Iris pigment epithelial cell (primary cell): ENCODE data around the gene CT47A7.
"Not testable (repeated sequence)": the region's sequence is repeated elsewhere in the genome, so short reads cannot be mapped to it uniquely, and the experiment has no call there.

Experiments
- DNase-seq: peaks from one replicate; pipeline ENCODE4 v3.0.0-alpha.2; 2011; ENCODE audit warnings: low read depth

Gene CT47A7

DNA sequence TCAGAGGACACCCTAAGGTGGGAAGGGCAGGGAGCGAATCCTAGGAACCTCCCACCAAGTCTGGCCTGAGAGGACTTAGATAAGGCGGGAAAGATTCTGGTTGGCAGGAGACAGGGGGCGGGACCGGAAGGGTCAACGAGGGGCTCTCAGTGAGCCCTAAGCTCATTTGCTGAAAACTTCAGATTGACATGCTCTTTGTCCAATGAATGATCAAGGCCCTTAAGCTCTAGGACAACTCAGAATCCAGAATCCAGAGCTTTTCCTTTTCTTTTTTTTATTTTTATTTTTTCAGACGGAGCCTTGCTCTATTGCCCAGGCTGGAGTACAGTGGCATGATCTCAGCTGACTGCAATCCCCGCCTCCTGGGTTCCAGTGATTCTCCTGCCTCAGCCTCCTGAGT is at the start of gene CT47A7:
Gene CT47A7 (minus strand): TSS at position 101 of the 400 bp plus-strand sequence. CDS start 255 bp downstream, outside the sequence.
- DNase-seq, result not testable (repeated sequence)

- DNase-seq, result peak; percentile 24
Observed at GRCh38 chrX:121000589-121000988, 44.2 kb upstream of the CT47A7 start.

DNA sequence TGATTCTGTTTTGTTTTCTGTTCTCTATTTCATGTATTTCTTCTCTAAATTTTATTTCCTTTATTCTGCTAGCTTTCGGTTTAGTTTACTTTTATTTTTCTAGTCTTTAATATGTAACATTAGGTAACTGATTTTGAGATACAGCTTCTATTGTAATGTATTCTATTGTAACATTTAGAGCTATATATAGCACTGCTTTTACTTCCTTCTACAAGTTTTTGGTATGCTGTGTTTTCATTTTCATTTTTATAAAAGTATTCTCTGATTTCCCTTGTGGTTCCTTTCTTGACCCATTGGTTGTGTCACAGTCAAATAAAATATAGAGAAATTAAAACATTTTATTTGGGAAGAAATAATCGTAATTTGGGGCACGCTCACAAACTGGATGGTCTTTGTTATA is 43.0 kb upstream of the CT47A7 start:
- no peak for DNase-seq

DNA sequence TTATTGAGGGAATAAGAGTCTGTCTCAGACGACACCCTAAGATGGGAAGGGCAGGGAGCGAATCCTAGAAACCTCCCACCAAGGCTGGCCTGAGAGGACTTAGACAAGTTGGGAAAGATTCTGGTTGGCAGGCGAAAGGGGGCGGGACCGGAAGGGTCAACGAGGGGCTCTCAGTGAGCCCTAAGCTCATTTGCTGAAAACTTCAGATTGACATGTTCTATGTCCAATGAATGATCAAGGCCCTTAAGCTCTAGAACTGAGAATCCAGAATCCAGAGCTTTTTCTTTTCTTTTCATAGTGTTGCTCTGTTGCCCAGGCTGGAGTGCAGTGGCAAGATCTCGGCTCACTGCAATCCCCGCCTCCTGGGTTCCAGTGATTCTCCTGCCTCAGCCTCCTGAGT is 29.3 kb upstream of the CT47A7 start, which contains the start of gene CT47A1:
Gene CT47A1 (minus strand): TSS at position 101 of the 400 bp plus-strand sequence. CDS start 231 bp downstream, outside the sequence.
- DNase-seq, result not testable (repeated sequence)
